GM12891 (cell line): ENCODE data around the gene SIGLEC1.

Experiments
- POLR2A ChIP-seq: IDR thresholded peaks from 2 replicates; pipeline ENCODE4 v1.6.1; 2011; ENCODE audit warnings: low read depth, low read length, control low read depth
- POLR2AphosphoS5 ChIP-seq: IDR thresholded peaks from 2 replicates; pipeline ENCODE4 v1.6.1; 2011; ENCODE audit warnings: low read depth, low read length, control low read depth

DNA sequence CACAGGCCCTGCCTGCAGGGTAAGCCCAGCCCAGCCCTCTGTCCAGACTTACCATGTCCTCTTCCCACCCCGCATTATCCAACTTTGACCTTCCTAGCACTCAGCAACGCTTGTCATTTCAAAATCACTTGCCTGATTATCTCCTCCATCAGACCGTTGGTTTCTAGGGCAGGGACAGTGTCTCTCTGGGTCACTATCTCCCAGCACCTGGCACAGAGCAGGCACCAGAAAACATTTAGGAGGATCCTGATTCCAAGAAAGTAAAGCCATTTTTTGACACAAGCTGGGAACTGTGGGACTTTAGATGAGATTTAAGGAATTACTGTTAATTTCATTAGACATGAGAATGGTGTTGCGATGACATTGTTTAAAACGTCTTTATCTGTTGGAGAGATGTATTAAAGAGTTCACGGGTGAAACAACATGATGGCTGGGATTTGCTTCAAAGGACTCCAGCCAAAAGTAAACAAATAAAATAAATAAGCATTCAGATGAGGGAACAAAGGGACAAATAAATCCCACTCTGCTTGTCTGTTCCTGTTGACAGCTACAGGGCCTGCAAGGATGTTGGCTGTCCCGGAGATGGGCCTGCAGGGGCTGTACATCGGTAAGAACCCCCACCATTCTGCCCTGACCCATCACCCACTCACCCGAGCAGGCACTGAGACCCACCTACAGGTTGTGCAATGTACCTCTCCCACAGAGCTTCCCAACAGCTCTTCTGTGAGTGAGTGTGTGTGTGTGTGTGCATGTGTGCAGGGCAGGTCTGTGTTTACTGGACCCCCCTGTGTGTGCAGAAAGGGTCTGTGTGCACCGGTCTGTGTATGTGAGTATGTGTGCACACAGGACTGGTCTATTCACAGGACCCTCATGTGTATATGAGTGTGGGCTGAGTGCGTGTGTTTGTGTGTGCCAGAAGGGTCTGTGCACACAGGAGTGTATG, 26.0 kb upstream of the SIGLEC1 start:
- no peak for TF ChIP-seq POLR2A
- TF ChIP-seq POLR2AphosphoS5: no peak
